Prostate gland (tissue), 2 donors: Measurements from ENCODE around the gene CLSTN1.

ENCODE experiments used
- CTCF ChIP-seq, 4 experiments: fragments of 200-600 bp in 2 of 4; fragments of 450-650 bp in 2 of 4; sonication (generic) in 2 of 4; IDR thresholded peaks; 1 replicate in 3 of 4; 2 replicates in 1 of 4; pipeline ENCODE4 v1.5.1; 2016 to 2019; ENCODE audit warnings: antibody characterized with exemption in 4 of 4, mild to moderate bottlenecking in 2 of 4, moderate library complexity in 2 of 4
- POLR2A ChIP-seq: fragments of 450-650 bp; IDR thresholded peaks from one replicate; pipeline ENCODE4 v1.6.1; 2016; ENCODE audit warnings: antibody characterized with exemption, mild to moderate bottlenecking

- TF ChIP-seq CTCF (IDR thresholded peaks at IDR 0.05): no peak
- no peak for TF ChIP-seq POLR2A
These were observed 37.1 kb upstream of the CLSTN1 start for GRCh38 chr1:9860887-9861286.
